HepG2 (cell line): ENCODE measurements around the gene VCPKMT. TPM values are rescaled to one million over a fixed set of nuclear protein-coding genes. Genes with fewer than 3 reads are reported as not detected.
A peak's percentile ranks its signal among the peaks of the same experiment; 100 is the strongest.

Experiments used
- AHR ChIP-seq: IDR thresholded peaks from 2 replicates; pipeline ENCODE4 v1.6.1; 2018; ENCODE audit warnings: missing genetic modification reagents, missing compliant biosample characterization
- GZF1 ChIP-seq: sonication (generic); formaldehyde crosslinking; IDR thresholded peaks from 2 replicates; pipeline ENCODE4 v1.5.1; 2020; ENCODE audit warnings: mild to moderate bottlenecking, missing genetic modification reagents
- HNF4A ChIP-seq: sonication (generic); formaldehyde crosslinking; IDR thresholded peaks from 2 replicates; pipeline ENCODE4 v1.4.0; 2020; ENCODE audit warnings: missing genetic modification reagents
- KDM3A ChIP-seq: IDR thresholded peaks from 2 replicates; pipeline ENCODE4 v1.6.1; 2018; ENCODE audit warnings: low read depth, missing compliant biosample characterization
- NR2F2 ChIP-seq: IDR thresholded peaks from 2 replicates; pipeline ENCODE4 v1.6.1; 2012; ENCODE audit warnings: low read depth, inconsistent platforms, borderline replicate concordance
- RXRB ChIP-seq: IDR thresholded peaks from 2 replicates; pipeline ENCODE4 v1.6.1; 2016; ENCODE audit warnings: borderline replicate concordance, missing genetic modification reagents, missing compliant biosample characterization
- SAFB2 ChIP-seq: sonication (generic); formaldehyde crosslinking; IDR thresholded peaks from 2 replicates; pipeline ENCODE4 v1.5.1; 2020; ENCODE audit warnings: missing genetic modification reagents, low read depth, mild to moderate bottlenecking, borderline replicate concordance
- SKI ChIP-seq: fragments of 450-650 bp; IDR thresholded peaks from one replicate; pipeline ENCODE4 v1.6.1; 2018; ENCODE audit warnings: mild to moderate bottlenecking; ENCODE audit not compliant: partially characterized antibody
- SOX6 ChIP-seq, 2 experiments: fragments of 450-650 bp in 1 of 2; sonication (generic) in 1 of 2; formaldehyde crosslinking in 1 of 2; IDR thresholded peaks; 2 replicates each; pipeline versions ENCODE4 v1.4.0 to v1.6.1; 2017 to 2020; ENCODE audit warnings: antibody characterized with exemption in 1 of 2, mild to moderate bottlenecking in 1 of 2, missing genetic modification reagents in 1 of 2
- ZNF281 ChIP-seq: sonication (generic); formaldehyde crosslinking; IDR thresholded peaks from 2 replicates; pipeline ENCODE4 v1.4.0; 2020; ENCODE audit warnings: missing genetic modification reagents, borderline replicate concordance
- ZNF354B ChIP-seq: sonication (generic); formaldehyde crosslinking; IDR thresholded peaks from 2 replicates; pipeline ENCODE4 v1.8.0; 2022; ENCODE audit warnings: mild to moderate bottlenecking, missing genetic modification reagents
- ZNF530 ChIP-seq: sonication (generic); formaldehyde crosslinking; IDR thresholded peaks from 2 replicates; pipeline ENCODE4 v1.5.0; 2020; ENCODE audit warnings: low read depth, mild to moderate bottlenecking, missing genetic modification reagents
- ZNF720 ChIP-seq: sonication (generic); formaldehyde crosslinking; IDR thresholded peaks from 2 replicates; pipeline ENCODE4 v1.4.0; 2020; ENCODE audit warnings: missing genetic modification reagents
- polyA plus RNA-seq, 8 experiments: library from polyadenylated mRNA; depleted of rRNA in 3 of 8; stranded (reverse) in 7 of 8; unstranded in 1 of 8; fragments of >200 nt; fragmentation: Illumina TruSeq in 4 of 8; extraction: Trizol in 4 of 8; gene quantifications; 2 replicates each; pipeline versions ENCODE4 v1.2.1 to v1.2.3, GENCODE V29; 2011 to 2016; ENCODE audit warnings: low read depth in 4 of 8, missing spikeins in 1 of 8, mixed read lengths in 1 of 8; ENCODE audit not compliant: insufficient read depth in 1 of 8
- total RNA-seq, 5 experiments: library from RNA; depleted of rRNA; stranded (reverse); fragments of >200 nt; fragmentation: Illumina TruSeq; extraction: Trizol; gene quantifications; 2 replicates each; pipeline ENCODE4 v1.2.3, GENCODE V29; 2016; ENCODE audit warnings: low read depth in 1 of 5
- TF ChIP-seq, protein P1 (sequence below): sonication (generic); formaldehyde crosslinking; IDR thresholded peaks from 2 replicates; pipeline ENCODE4 v1.4.0; 2020; ENCODE audit warnings: low read depth, missing genetic modification reagents
- TF ChIP-seq, protein P2 (sequence below): sonication (generic); formaldehyde crosslinking; IDR thresholded peaks from 2 replicates; pipeline ENCODE4 v1.8.0; 2022; ENCODE audit warnings: mild to moderate bottlenecking, missing genetic modification reagents; ENCODE audit not compliant: insufficient replicate concordance
- TF ChIP-seq, protein P3 (sequence below): sonication (generic); formaldehyde crosslinking; IDR thresholded peaks from 2 replicates; pipeline ENCODE4 v1.5.1; 2020; ENCODE audit warnings: mild to moderate bottlenecking, missing genetic modification reagents, moderate library complexity

Gene VCPKMT
- total and polyA plus RNA-seq, 2 of the 13 experiments (the other 11 are each of a cell fraction or from before 2014, with no cell fraction given): 3.9 to 5.4 TPM

- TF ChIP-seq, protein P1, sequence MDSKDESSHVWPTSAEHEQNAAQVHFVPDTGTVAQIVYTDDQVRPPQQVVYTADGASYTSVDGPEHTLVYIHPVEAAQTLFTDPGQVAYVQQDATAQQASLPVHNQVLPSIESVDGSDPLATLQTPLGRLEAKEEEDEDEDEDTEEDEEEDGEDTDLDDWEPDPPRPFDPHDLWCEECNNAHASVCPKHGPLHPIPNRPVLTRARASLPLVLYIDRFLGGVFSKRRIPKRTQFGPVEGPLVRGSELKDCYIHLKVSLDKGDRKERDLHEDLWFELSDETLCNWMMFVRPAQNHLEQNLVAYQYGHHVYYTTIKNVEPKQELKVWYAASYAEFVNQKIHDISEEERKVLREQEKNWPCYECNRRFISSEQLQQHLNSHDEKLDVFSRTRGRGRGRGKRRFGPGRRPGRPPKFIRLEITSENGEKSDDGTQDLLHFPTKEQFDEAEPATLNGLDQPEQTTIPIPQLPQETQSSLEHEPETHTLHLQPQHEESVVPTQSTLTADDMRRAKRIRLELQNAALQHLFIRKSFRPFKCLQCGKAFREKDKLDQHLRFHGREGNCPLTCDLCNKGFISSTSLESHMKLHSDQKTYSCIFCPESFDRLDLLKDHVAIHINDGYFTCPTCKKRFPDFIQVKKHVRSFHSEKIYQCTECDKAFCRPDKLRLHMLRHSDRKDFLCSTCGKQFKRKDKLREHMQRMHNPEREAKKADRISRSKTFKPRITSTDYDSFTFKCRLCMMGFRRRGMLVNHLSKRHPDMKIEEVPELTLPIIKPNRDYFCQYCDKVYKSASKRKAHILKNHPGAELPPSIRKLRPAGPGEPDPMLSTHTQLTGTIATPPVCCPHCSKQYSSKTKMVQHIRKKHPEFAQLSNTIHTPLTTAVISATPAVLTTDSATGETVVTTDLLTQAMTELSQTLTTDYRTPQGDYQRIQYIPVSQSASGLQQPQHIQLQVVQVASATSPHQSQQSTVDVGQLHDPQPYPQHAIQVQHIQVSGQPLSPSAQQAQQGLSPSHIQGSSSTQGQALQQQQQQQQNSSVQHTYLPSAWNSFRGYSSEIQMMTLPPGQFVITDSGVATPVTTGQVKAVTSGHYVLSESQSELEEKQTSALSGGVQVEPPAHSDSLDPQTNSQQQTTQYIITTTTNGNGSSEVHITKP: no peak
- no peak for TF ChIP-seq ZNF281 (CRISPR knock-in tag)
- no peak for TF ChIP-seq ZNF530 (CRISPR knock-in tag)
- 0 out of 2 replicates have a peak, but pooled peaks have one; percentile 35 for TF ChIP-seq GZF1 (CRISPR knock-in tag)
- TF ChIP-seq ZNF720: no peak
- no peak for TF ChIP-seq NR2F2
- no peak for TF ChIP-seq KDM3A (CRISPR knock-in tag)
- no peak for TF ChIP-seq SOX6 (IDR thresholded peaks at IDR 0.05)
- TF ChIP-seq SOX6 (CRISPR knock-in tag; IDR thresholded peaks at IDR 0.05): no peak
- TF ChIP-seq, protein P2, sequence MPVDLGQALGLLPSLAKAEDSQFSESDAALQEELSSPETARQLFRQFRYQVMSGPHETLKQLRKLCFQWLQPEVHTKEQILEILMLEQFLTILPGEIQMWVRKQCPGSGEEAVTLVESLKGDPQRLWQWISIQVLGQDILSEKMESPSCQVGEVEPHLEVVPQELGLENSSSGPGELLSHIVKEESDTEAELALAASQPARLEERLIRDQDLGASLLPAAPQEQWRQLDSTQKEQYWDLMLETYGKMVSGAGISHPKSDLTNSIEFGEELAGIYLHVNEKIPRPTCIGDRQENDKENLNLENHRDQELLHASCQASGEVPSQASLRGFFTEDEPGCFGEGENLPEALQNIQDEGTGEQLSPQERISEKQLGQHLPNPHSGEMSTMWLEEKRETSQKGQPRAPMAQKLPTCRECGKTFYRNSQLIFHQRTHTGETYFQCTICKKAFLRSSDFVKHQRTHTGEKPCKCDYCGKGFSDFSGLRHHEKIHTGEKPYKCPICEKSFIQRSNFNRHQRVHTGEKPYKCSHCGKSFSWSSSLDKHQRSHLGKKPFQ (CRISPR knock-in tag): no peak
- TF ChIP-seq SAFB2 (CRISPR knock-in tag): no peak; the same call in 1 of the 2 replicates
- no peak for TF ChIP-seq ZNF354B (CRISPR knock-in tag)
- no peak for TF ChIP-seq SKI
- TF ChIP-seq AHR: no peak
- TF ChIP-seq, protein P3, sequence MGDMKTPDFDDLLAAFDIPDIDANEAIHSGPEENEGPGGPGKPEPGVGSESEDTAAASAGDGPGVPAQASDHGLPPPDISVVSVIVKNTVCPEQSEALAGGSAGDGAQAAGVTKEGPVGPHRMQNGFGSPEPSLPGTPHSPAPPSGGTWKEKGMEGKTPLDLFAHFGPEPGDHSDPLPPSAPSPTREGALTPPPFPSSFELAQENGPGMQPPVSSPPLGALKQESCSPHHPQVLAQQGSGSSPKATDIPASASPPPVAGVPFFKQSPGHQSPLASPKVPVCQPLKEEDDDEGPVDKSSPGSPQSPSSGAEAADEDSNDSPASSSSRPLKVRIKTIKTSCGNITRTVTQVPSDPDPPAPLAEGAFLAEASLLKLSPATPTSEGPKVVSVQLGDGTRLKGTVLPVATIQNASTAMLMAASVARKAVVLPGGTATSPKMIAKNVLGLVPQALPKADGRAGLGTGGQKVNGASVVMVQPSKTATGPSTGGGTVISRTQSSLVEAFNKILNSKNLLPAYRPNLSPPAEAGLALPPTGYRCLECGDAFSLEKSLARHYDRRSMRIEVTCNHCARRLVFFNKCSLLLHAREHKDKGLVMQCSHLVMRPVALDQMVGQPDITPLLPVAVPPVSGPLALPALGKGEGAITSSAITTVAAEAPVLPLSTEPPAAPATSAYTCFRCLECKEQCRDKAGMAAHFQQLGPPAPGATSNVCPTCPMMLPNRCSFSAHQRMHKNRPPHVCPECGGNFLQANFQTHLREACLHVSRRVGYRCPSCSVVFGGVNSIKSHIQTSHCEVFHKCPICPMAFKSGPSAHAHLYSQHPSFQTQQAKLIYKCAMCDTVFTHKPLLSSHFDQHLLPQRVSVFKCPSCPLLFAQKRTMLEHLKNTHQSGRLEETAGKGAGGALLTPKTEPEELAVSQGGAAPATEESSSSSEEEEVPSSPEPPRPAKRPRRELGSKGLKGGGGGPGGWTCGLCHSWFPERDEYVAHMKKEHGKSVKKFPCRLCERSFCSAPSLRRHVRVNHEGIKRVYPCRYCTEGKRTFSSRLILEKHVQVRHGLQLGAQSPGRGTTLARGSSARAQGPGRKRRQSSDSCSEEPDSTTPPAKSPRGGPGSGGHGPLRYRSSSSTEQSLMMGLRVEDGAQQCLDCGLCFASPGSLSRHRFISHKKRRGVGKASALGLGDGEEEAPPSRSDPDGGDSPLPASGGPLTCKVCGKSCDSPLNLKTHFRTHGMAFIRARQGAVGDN (CRISPR knock-in tag): peak; percentile 74
- TF ChIP-seq HNF4A (CRISPR knock-in tag): no peak
- TF ChIP-seq RXRB (CRISPR knock-in tag): no peak
Observed at GRCh38 chr14:50059763-50060616, 56.4 kb downstream of the VCPKMT start (continued).
